ENCODE measurements around the gene SLC26A8.

The SLC26A8 gene

GRCh38 chr6:36032261-36032660, 7.8 kb upstream of the SLC26A8 start:
- no peak for TF ChIP-seq CTCF (IDR thresholded peaks at IDR 0.05)
- Histone ChIP-seq H3K9me3 (no peaks in the 10 kb centered on the region), H3K4me3 (ENCODE audit: low read depth in 1 of 2, low read length in 1 of 2) (peak overlapping the region; percentile 93 to 100), H3K4me1 (ENCODE audit: control insufficient read depth in 1 of 2, insufficient read depth in 1 of 2, low read depth in 1 of 2, low read length in 1 of 2) (peaks cover 71 to 79% of the 10 kb centered on the region in 2 experiments), H3K27me3 (no peaks in the 10 kb centered on the region), H3K36me3 (peaks cover 3% of the 10 kb centered on the region), H3K27ac (peak overlapping the region; percentile 88)

- no peaks in the 10 kb centered on the region for H3K36me3 ChIP-seq
- H3K9me3 ChIP-seq, result no peaks in the 10 kb centered on the region
- no peak for TF ChIP-seq CTCF (IDR thresholded peaks at IDR 0.05)
- peak overlapping the region; percentile 88 for H3K27ac ChIP-seq
- no peaks in the 10 kb centered on the region for H3K27me3 ChIP-seq
- peaks cover 71 to 81% of the 10 kb centered on the region in 2 experiments for H3K4me1 ChIP-seq (ENCODE audit: control insufficient read depth in 1 of 2, insufficient read depth in 1 of 2, low read depth in 1 of 2, low read length in 1 of 2)
- H3K4me3 ChIP-seq (ENCODE audit: low read depth in 1 of 2, low read length in 1 of 2), result peak overlapping the region; percentile 93 to 100
Measured at GRCh38 chr6:36029464-36029863, 5.0 kb upstream of the SLC26A8 start.

- H3K9me3 ChIP-seq, result no peaks in the 10 kb centered on the region
- peaks cover 71 to 81% of the 10 kb centered on the region in 2 experiments for H3K4me1 ChIP-seq (ENCODE audit: control insufficient read depth in 1 of 2, insufficient read depth in 1 of 2, low read depth in 1 of 2, low read length in 1 of 2)
- H3K4me3 ChIP-seq (ENCODE audit: low read depth in 1 of 2, low read length in 1 of 2), result peak overlapping the region; percentile 93 to 100
- H3K36me3 ChIP-seq, result no peaks in the 10 kb centered on the region
- no peaks in the 10 kb centered on the region for H3K27me3 ChIP-seq
- TF ChIP-seq CTCF (IDR thresholded peaks at IDR 0.05), result no peak
- H3K27ac ChIP-seq, result peak overlapping the region; percentile 88
Measured at GRCh38 chr6:36028877-36029324, 4.5 kb upstream of the SLC26A8 start.

- Histone ChIP-seq H3K4me1 (ENCODE audit: control insufficient read depth in 1 of 2, insufficient read depth in 1 of 2, low read depth in 1 of 2, low read length in 1 of 2) (peaks cover 71 to 81% of the 10 kb centered on the region in 2 experiments), H3K36me3 (no peaks in the 10 kb centered on the region), H3K27me3 (no peaks in the 10 kb centered on the region), H3K9me3 (no peaks in the 10 kb centered on the region), H3K4me3 (ENCODE audit: low read depth in 1 of 2, low read length in 1 of 2) (peak overlapping the region; percentile 93 to 100), H3K27ac (peak overlapping the region; percentile 88)
- TF ChIP-seq CTCF (IDR thresholded peaks at IDR 0.05), result no peak
Measured at GRCh38 chr6:36028088-36028876, 3.8 kb upstream of the SLC26A8 start.

GRCh38 chr6:36027501-36028087, 3.2 kb upstream of the SLC26A8 start, which contains the start of gene MAPK14:
Gene MAPK14 (plus strand): TSS chr6:36027808. CDS start chr6:36028158, 350 bp downstream.
- Histone ChIP-seq H3K4me3 (ENCODE audit: low read depth in 1 of 2, low read length in 1 of 2) (peak within 1 kb of the TSS; percentile 93 to 100), H3K36me3 (no peaks in the 10 kb centered on the region), H3K9me3 (no peaks in the 10 kb centered on the region), H3K27ac (peak within 1 kb of the TSS; percentile 88), H3K4me1 (ENCODE audit: control insufficient read depth in 1 of 2, insufficient read depth in 1 of 2, low read depth in 1 of 2, low read length in 1 of 2) (peaks cover 71 to 81% of the 10 kb centered on the region in 2 experiments), H3K27me3 (no peaks in the 10 kb centered on the region)
- TF ChIP-seq CTCF (IDR thresholded peaks at IDR 0.05), result peak; percentile 97
